Endothelial cell of umbilical vein (primary cell): ENCODE results near the gene CRYBA4. TPM values are rescaled to one million over a fixed set of nuclear protein-coding genes. Genes with fewer than 3 reads are reported as not detected.

ENCODE experiments used
- BruUV-seq: library from RNA; stranded (reverse); fragments of 400-500 nt; replicated peaks from 2 replicates; lab custom pipeline; 2021; lab: Mats Ljungman, UMichigan
- CTCF ChIA-PET: fragments of 300-600, 350-600 bp; sonication (Branson Sonifier 250); formaldehyde crosslinking; loops from one replicate; lab custom pipeline; 2021; ENCODE audit warnings: antibody characterized with exemption, inconsistent platforms; lab: Charles Lee
- POLR2A ChIA-PET: fragments of 300-600, 350-600 bp; sonication (Branson Sonifier 250); formaldehyde crosslinking; loops from one replicate; lab custom pipeline; 2021; ENCODE audit warnings: antibody characterized with exemption, inconsistent platforms; lab: Charles Lee
- DNase-seq: peaks from one replicate; pipeline ENCODE4 v3.0.0-alpha.2; 2011; ENCODE audit warnings: low read depth, low spot score
- FAIRE-seq: peaks from 2 replicates; lab custom pipeline; 2011; peaks lifted over from hg19 to GRCh38; lab: Jason Lieb, UNC
- H2AFZ ChIP-seq: 2 replicates; pipeline ENCODE4 v1.6.0; 2012; ENCODE audit warnings: low read depth, low read length, control low read depth, inconsistent platforms
- H3K27ac ChIP-seq: 2 replicates; pipeline ENCODE4 v1.5.1; 2011; ENCODE audit warnings: low read depth, mild to moderate bottlenecking, control low read depth, low read length, moderate library complexity; ENCODE audit not compliant: insufficient read depth
- H3K27me3 ChIP-seq, 2 experiments: 2 replicates each; pipeline versions ENCODE4 v1.6.0 to v1.6.1; 2011; ENCODE audit warnings: low read length in 2 of 2, mixed read lengths in 1 of 2; ENCODE audit not compliant: control insufficient read depth in 2 of 2, insufficient read depth in 2 of 2
- H3K36me3 ChIP-seq, 2 experiments: 2 replicates in 1 of 2; 3 replicates in 1 of 2; pipeline ENCODE4 v1.5.1; 2011; ENCODE audit warnings: low read length in 2 of 2, mild to moderate bottlenecking in 1 of 2, moderate library complexity in 1 of 2; ENCODE audit not compliant: control insufficient read depth in 2 of 2, insufficient read depth in 2 of 2; ENCODE audit errors: extremely low read depth in 1 of 2
- H3K4me1 ChIP-seq: 3 replicates; pipeline ENCODE4 v1.5.1; 2011; ENCODE audit warnings: mild to moderate bottlenecking, low read length; ENCODE audit not compliant: control insufficient read depth, insufficient read depth; ENCODE audit errors: extremely low read depth
- H3K4me2 ChIP-seq: 2 replicates; pipeline ENCODE4 v1.6.1; 2011; ENCODE audit warnings: low read length, control low read depth, mixed read lengths; ENCODE audit not compliant: insufficient read depth
- H3K4me3 ChIP-seq, 3 experiments: fragments of 200-600 bp in 1 of 3; sonication (generic), shearing (Covaris generic) in 1 of 3; replicated peaks in 1 of 3; 2 replicates each; pipeline ENCODE4 v1.5.1; 2011 to 2016; ENCODE audit warnings: control low read depth in 3 of 3, low read length in 3 of 3, mild to moderate bottlenecking in 2 of 3, inconsistent platforms in 1 of 3, low read depth in 1 of 3, moderate library complexity in 1 of 3; ENCODE audit not compliant: insufficient read depth in 1 of 3
- H3K79me2 ChIP-seq: 2 replicates; pipeline ENCODE4 v1.6.0; 2012; ENCODE audit warnings: low read length, inconsistent platforms; ENCODE audit not compliant: control insufficient read depth, insufficient read depth
- H3K9ac ChIP-seq: replicated peaks from 2 replicates; pipeline ENCODE3; 2011; ENCODE audit warnings: low read length, control low read depth; ENCODE audit not compliant: insufficient read depth; ENCODE audit errors: extremely low read depth
- H3K9me1 ChIP-seq: replicated peaks from 3 replicates; pipeline ENCODE4 v1.6.0; 2011; ENCODE audit warnings: mild to moderate bottlenecking, low read length; ENCODE audit not compliant: control insufficient read depth, insufficient read depth; ENCODE audit errors: extremely low read depth
- H3K9me3 ChIP-seq: replicated peaks from 2 replicates; pipeline ENCODE4 v1.5.1; 2012; ENCODE audit warnings: low read length, inconsistent platforms; ENCODE audit not compliant: control insufficient read depth, insufficient read depth
- H4K20me1 ChIP-seq: replicated peaks from 2 replicates; pipeline ENCODE3; 2011; ENCODE audit warnings: mild to moderate bottlenecking, low read length; ENCODE audit not compliant: control insufficient read depth, insufficient read depth; ENCODE audit errors: extremely low read depth
- EZH2 ChIP-seq: IDR thresholded peaks from 2 replicates; pipeline ENCODE4 v1.6.1; 2012; ENCODE audit warnings: borderline replicate concordance, low read depth, mild to moderate bottlenecking, moderate library complexity, low read length, inconsistent platforms; ENCODE audit not compliant: severe bottlenecking
- FOS ChIP-seq: IDR thresholded peaks from 2 replicates; pipeline ENCODE4 v1.6.1; 2011; ENCODE audit warnings: mild to moderate bottlenecking, low read length, moderate library complexity, borderline replicate concordance; ENCODE audit not compliant: insufficient read depth
- GATA2 ChIP-seq: IDR thresholded peaks from 2 replicates; pipeline ENCODE4 v1.7.0; 2011; ENCODE audit warnings: low read depth, mild to moderate bottlenecking, moderate library complexity, mixed read lengths, low read length; ENCODE audit not compliant: insufficient read length, insufficient read depth
- JUN ChIP-seq: IDR thresholded peaks from 2 replicates; pipeline ENCODE4 v1.6.1; 2011; ENCODE audit warnings: borderline replicate concordance, low read depth; ENCODE audit not compliant: insufficient read length, insufficient read depth
- MYC ChIP-seq: IDR thresholded peaks from one replicate; pipeline ENCODE4 v1.6.1; 2011; ENCODE audit warnings: mild to moderate bottlenecking, low read depth, low read length
- POLR2A ChIP-seq: IDR thresholded peaks from 2 replicates; pipeline ENCODE4 v1.6.1; 2012; ENCODE audit warnings: low read depth, mild to moderate bottlenecking, control low read depth, low read length
- POLR2AphosphoS5 ChIP-seq: IDR thresholded peaks from 2 replicates; pipeline ENCODE4 v1.6.1; 2012; ENCODE audit warnings: low read depth, mild to moderate bottlenecking, control low read depth, low read length, moderate library complexity; ENCODE audit not compliant: insufficient read depth
- dilution Hi-C: fragments of 300-500 bp; cut with MboI; formaldehyde crosslinking; loops from one replicate; pipeline ENCODE4 v1.15.0; 2019; ENCODE audit warnings: low sequenced_read_pairs; ENCODE audit not compliant: extremely low pct_ligation_motif_present
- intact Hi-C: fragments of 100-400 bp; cut with micrococcal nuclease; formaldehyde crosslinking; loops from one replicate; pipeline ENCODE4 v1.10.0; 2022
- polyA plus RNA-seq, 4 experiments: library from polyadenylated mRNA; depleted of rRNA in 3 of 4; stranded (reverse) in 3 of 4; unstranded in 1 of 4; fragments of >200 nt; gene quantifications; 2 replicates each; pipeline versions ENCODE4 v1.2.1 to v1.2.3, GENCODE V29; 2011 to 2012; ENCODE audit warnings: missing spikeins in 1 of 4
- total RNA-seq: library from RNA; stranded (reverse); gene quantifications from 2 replicates; pipeline ENCODE4 v1.2.3, GENCODE V29; 2021
- TF ChIP-seq, protein P1 (sequence below), 2 donors: IDR thresholded peaks; 1 replicate in 1 of 2; 2 replicates in 1 of 2; pipeline ENCODE4 v1.5.1; 2011; ENCODE audit warnings: low read length in 2 of 2, mild to moderate bottlenecking in 2 of 2, moderate library complexity in 2 of 2, control low read depth in 1 of 2, inconsistent platforms in 1 of 2, low read depth in 1 of 2; ENCODE audit not compliant: insufficient read depth in 1 of 2; ENCODE audit errors: extremely low read depth in 1 of 2
- TF ChIP-seq, protein P2 (sequence below): IDR thresholded peaks from 2 replicates; pipeline ENCODE4 v1.6.1; 2011; ENCODE audit not compliant: insufficient read depth, insufficient read length

Gene CRYBA4
- total and polyA plus RNA-seq, 2 donors (not counting 3 experiments of a cell fraction or from before 2014, with no cell fraction given): not detected

DNA sequence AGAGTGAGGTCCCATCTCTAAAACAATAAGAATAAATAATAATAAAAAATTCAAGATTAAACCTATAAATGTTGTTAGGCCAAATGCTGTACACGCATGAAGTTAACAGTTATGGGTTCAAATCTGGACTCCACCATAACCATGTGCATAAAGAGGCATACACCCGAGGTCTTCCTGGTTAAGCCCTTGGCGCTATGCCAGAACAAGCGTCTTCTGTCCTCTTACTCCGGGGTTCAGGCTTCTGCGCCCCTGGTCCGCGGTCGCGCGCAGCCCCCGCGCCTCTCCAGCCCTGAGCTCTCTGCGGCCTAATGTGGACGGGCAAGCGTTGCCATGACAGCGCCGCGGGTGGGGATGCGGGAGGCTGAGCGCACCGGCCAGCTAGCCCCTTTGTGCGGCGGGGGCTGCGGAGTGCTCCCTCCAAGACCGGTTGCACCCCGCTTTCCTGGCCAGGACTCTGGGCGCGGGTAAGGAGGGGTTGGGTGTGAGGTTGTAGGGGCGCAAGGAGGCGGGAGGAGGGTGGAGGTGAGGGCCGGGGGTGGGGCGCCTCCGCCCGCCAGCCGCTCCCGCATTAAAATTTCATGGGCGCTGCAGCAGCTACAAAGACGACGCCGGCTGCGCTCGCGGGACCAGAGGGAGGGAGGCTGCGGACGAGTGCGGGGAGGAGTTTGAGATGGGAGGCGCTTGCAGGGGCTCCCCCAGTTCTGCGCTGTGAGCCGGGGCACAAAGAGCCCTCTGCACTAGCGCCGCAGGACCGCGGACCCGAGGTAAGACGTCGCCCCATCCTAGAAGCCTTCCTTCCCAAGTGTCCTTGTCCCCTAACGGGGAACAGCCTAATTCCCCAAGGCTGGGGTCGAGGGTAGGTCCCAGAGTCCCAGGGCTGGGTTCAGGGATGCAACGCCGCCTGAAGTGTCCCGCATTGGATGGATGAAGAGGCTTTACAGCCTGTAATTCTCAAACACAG lies 35.4 kb downstream of the CRYBA4 start, which contains the start of gene MIAT:
Gene MIAT (plus strand): TSS at position 698 of the 961 bp plus-strand sequence.
- Histone ChIP-seq H3K79me2 (no peaks in the 10 kb centered on the region), H3K4me3 (no peak within 1 kb of the TSS), H3K4me1 (peaks cover 13% of the 10 kb centered on the region), H3K9ac (no peak within 1 kb of the TSS), H4K20me1 (no peaks in the 10 kb centered on the region), H3K27me3 (peaks cover 25 to 51% of the 10 kb centered on the region in 2 experiments), H3K9me3 (no peaks in the 10 kb centered on the region), H2AFZ (peak within 1 kb of the TSS; percentile 65), H3K27ac (no peak within 1 kb of the TSS), H3K4me2 (peak within 1 kb of the TSS; percentile 87), H3K9me1 (no peaks in the 10 kb centered on the region), H3K36me3 (no peaks in the 10 kb centered on the region)
- dilution Hi-C loops (no loop called here), intact Hi-C loops (no loop called here)
- DNase-seq (no peak), FAIRE-seq (no peak)
- ChIA-PET POLR2A (no interaction called here), CTCF (interaction anchor here (1.3 kb wide), 1 partner anchor 9 kb away, joined by 4 read pairs; no protein-coding TSS in a partner anchor)
- TF ChIP-seq EZH2 (peak; percentile 97), POLR2AphosphoS5 (no peak)
- BruUV-seq: no TSS peak

DNA sequence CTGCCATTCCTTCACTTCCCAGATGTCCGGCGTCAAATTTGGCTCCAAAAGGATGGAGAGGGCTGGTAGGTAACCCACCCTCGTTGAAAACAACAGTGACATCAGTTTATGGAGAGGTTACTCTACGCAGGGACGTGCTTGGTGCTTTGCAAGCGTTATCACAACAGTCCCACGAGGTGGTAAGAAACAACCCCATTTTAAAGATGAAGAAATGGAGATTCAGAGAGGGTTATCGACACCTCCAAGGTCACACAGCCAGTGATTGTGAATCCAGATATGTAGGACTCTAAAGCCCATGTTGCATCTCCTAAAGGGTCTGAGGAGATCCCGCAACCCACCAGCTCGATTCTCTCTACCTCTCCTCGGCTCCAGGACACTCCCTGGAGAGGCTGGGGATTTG lies 36.4 kb downstream of the CRYBA4 start:
- DNase-seq: no peak
- BruUV-seq: no TSS peak
- Histone ChIP-seq H3K79me2 (no peaks in the 10 kb centered on the region), H3K4me3 (no peak overlapping the region), H3K36me3 (no peaks in the 10 kb centered on the region), H3K4me1 (peaks cover 13% of the 10 kb centered on the region), H3K27me3 (peaks cover 24 to 52% of the 10 kb centered on the region in 2 experiments), H3K9ac (no peak overlapping the region), H2AFZ (peak overlapping the region; percentile 65), H3K4me2 (peak overlapping the region; percentile 87), H3K9me1 (no peaks in the 10 kb centered on the region), H3K27ac (no peak overlapping the region), H3K9me3 (no peaks in the 10 kb centered on the region), H4K20me1 (no peaks in the 10 kb centered on the region)
- no peak for TF ChIP-seq MYC
- no peak for TF ChIP-seq GATA2
- no peak for TF ChIP-seq POLR2AphosphoS5
- no peak for TF ChIP-seq POLR2A
- no peak for TF ChIP-seq FOS
- TF ChIP-seq JUN: no peak
- no peak for TF ChIP-seq EZH2
- TF ChIP-seq, protein P1, sequence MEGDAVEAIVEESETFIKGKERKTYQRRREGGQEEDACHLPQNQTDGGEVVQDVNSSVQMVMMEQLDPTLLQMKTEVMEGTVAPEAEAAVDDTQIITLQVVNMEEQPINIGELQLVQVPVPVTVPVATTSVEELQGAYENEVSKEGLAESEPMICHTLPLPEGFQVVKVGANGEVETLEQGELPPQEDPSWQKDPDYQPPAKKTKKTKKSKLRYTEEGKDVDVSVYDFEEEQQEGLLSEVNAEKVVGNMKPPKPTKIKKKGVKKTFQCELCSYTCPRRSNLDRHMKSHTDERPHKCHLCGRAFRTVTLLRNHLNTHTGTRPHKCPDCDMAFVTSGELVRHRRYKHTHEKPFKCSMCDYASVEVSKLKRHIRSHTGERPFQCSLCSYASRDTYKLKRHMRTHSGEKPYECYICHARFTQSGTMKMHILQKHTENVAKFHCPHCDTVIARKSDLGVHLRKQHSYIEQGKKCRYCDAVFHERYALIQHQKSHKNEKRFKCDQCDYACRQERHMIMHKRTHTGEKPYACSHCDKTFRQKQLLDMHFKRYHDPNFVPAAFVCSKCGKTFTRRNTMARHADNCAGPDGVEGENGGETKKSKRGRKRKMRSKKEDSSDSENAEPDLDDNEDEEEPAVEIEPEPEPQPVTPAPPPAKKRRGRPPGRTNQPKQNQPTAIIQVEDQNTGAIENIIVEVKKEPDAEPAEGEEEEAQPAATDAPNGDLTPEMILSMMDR (IDR thresholded peaks at IDR 0.05; ENCODE audit: extremely low read depth in 1 of 2, insufficient read depth in 1 of 2, low read depth in 1 of 2, low read length in 2 of 2): no peak
- TF ChIP-seq, protein P2, sequence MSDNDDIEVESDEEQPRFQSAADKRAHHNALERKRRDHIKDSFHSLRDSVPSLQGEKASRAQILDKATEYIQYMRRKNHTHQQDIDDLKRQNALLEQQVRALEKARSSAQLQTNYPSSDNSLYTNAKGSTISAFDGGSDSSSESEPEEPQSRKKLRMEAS: no peak
- no peak for FAIRE-seq
- intact Hi-C loops: no loop called here
- dilution Hi-C loops: no loop called here
- ChIA-PET POLR2A (no interaction called here), CTCF (no interaction called here)
